SW 1271 (cell line): ENCODE results near the gene AGAP1.
"Not testable (repeated sequence)": the region's sequence is repeated elsewhere in the genome, so short reads cannot be mapped to it uniquely, and the experiment has no call there.

ENCODE experiments used
- DNase-seq, 2 experiments: peaks; one replicate each; lab custom pipeline; 2025; lab: John Stamatoyannopoulos, UW

Gene AGAP1

DNA sequence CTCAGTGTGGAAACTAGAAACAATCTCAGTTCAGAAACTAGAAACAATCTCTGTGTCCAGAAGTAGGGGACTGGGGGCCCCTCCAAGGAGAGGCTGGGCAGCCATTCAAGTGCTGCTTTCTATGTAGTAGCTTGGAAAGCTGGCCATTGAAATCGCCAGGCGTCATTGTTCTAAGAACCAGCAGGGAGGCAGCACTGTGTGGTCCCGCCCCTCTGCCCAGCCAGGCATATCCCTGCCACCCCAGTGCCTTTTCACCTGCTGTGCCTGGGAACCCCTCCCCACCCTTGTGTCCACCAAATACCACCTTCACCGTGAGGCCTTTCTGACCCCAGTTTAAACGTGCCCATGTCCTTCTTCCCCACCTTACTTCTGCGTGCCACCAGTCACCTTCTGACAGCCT lies 452.7 kb downstream of the AGAP1 start:
- no peak for DNase-seq

DNA sequence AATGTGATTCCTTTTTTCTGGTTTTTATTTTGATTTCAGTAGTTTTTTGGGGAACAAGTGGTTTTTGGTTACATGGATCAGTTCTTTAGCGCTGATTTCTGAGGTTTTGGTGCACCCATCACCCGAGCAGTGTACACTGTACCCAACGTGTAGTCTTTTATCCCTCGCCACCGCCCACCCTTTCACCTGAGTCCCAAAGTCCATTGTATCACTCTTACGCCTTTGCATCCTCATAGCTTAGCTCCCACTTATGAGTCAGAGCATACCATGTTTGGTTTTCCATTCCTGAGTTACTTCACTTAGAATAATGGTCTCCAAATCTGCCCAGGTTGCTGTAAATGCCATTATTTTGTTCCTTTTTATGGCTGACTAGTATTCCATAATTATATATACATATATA lies 453.2 kb downstream of the AGAP1 start:
- DNase-seq = not testable (repeated sequence)

GRCh38 chr2:235949567-235950472 lies 456.0 kb downstream of the AGAP1 start:
- no peak for DNase-seq

GRCh38 chr2:235950473-235950809 lies 456.6 kb downstream of the AGAP1 start:
- no peak for DNase-seq

DNA sequence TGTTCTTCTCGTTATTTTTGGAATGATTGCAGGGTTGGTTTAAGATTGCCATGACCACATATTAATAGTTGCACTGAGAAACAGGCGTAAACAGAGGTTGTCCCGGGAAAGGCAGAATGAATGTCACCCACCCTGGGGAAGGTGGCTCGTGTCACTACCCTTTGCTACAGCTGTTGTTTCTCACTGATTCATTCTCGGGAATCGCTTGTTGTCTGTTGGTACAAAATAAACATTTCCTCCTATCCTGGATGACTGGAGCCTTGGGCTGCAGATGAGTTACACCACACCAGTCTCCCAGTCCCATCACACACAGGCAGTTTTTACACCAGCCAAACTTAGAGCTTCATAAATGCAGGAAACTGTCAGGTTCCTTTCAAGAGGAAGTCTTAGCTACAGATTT lies 457.6 kb downstream of the AGAP1 start:
- DNase-seq = no peak

GRCh38 chr2:235951982-235952381 lies 458.1 kb downstream of the AGAP1 start:
- no peak for DNase-seq

- no peak for DNase-seq
Measured at GRCh38 chr2:235952714-235953113, 458.9 kb downstream of the AGAP1 start.

- DNase-seq = no peak
Measured at GRCh38 chr2:235954281-235954680, 460.4 kb downstream of the AGAP1 start.

GRCh38 chr2:235954888-235955480 lies 461.1 kb downstream of the AGAP1 start:
- no peak for DNase-seq

DNA sequence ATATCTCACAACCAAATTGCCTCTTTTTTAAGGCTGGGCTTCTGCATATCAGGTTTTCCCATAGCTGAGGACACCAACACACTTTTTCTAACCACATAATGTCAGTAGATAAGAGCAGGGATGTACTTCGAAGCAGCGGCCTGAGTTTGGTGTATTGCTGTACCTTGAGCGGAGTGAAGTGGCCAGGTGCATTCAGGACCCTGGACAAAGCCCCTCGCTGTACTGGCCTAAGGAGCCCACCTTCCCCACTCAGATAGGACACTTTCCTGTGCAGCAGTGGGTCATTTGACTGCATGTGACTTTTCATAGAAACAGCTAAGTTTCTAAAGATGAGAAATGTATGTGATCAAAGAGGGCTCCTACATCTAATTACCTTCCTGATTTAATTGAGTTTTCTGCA lies 461.8 kb downstream of the AGAP1 start:
- no peak for DNase-seq

DNA sequence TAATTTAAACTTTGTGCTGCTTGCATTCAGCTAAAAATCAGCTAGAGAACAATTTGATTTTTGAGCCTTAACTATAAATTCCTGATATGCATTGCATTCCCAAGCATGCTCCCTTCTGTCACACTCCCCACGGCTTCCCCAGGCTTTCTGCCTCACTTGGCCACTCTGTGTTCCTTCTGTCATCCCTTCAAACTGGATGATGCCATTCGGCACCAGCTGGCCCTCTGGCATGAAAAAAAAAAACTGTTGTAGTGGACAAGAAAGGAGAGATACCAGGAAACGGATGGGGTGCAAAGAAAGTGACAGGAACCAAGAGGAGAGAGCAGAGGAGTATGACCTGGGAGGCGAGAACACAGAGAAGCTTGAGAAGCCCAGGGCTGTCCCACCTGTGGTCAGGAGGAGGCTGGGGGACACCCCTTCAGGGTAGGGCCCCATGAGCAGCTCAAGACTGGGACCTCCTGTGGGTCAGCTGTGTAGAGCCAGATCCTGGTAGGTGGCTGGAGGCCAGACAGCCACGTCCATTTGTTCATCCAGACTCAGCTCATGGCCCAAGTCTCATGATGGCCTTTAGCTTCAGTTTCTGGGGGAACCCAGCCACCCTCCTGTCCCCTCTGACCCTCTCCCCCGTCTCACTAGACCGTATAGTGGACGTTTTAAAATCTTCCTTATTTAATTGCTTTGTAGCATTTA lies 462.6 kb downstream of the AGAP1 start:
- no peak for DNase-seq

- DNase-seq = no peak
Measured at GRCh38 chr2:235957251-235957650, 463.4 kb downstream of the AGAP1 start.

DNA sequence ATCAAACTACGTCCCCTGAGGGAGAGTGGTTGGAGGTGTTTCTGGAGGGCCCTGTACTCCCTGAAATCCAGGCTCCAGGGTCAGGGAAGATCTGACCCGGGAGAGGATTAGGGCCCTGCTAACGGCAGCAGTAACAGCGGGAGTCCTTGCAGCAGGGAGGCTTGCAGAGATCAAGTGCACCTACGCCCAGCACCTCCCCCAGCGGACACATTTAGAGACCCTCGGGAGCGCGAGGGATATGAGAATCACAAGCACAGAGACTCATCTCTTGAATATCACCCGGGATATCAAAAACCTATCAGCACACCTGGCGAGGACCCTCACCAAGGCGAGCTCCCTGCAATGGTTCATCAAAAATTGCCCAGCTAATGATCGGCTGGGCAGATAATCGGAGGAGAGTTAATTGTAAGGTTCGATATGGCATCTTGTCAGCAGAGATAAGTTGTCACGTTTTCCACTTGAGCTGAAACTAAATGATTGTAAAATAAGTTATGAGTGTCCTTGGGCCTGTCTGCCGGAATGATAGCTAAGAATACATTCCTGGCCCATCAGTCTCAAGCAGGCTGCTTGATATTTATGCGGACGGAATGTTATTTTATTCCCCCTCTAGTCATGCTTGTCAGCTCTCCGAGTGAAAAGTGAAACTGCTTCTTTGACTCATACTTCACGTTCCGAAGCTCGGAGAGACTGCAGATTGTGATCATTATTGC lies 464.5 kb downstream of the AGAP1 start:
- no peak for DNase-seq

DNA sequence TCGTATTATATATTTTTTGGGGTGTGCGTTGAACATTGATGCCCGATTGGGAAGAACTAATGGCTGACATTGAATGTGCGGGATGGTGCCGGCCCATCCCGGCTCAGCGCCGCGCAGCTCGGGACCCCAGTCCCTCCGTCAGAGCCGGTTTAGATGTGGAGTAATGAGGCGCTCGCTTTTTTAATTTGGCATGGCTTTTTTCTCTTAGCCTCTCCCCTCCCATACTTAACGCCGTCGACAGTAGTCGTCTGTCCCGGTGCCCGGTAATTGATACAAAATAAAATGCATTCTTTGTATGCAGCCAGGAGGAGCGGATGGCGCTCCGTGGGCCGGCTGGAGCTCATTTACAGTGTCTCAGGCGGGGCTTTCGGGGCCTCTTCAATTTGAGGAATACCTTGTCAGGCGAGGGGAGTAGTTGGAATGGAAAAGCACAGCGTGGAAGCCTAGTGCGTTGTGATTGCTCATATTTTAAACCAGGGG lies 465.1 kb downstream of the AGAP1 start:
- no peak for DNase-seq

GRCh38 chr2:235960011-235960715 lies 466.3 kb downstream of the AGAP1 start:
- no peak for DNase-seq

- no peak for DNase-seq
Measured at GRCh38 chr2:235960716-235961640, 467.1 kb downstream of the AGAP1 start.

GRCh38 chr2:235961711-235962110 lies 467.9 kb downstream of the AGAP1 start:
- DNase-seq = no peak

DNA sequence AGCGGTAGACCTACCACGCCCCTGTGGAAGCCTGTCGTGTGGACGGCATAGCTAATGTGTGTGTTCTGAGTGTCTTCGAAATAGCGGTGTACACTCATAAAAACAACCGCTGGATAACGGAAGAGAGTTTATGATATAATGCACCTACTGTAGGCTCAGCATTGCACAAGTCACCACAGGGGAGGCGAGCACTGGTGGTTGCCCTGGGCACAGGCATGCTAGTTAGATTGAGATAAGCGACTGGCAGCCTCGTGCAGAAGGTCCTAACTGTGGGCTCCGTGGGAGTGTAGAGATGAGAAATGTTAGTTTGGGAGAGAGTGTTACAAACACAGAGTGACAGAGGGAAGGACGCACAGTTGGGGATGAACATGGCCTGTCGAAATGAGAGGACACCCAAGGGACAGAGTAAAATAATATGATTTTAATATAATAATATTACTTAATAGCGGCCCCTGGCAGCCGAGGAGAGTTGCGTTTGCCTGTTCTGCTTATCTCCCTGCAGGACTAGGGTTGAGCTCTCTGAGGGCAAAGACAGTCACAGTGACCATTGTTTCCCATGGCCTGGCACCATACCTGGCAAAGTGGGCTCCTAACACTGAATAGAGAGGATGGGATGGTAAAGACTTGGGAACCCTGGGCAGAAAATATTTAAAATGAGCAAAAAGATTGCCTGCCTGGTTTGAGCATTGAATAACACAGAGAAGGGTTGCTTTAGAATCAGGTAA lies 470.2 kb downstream of the AGAP1 start:
- no peak for DNase-seq

DNA sequence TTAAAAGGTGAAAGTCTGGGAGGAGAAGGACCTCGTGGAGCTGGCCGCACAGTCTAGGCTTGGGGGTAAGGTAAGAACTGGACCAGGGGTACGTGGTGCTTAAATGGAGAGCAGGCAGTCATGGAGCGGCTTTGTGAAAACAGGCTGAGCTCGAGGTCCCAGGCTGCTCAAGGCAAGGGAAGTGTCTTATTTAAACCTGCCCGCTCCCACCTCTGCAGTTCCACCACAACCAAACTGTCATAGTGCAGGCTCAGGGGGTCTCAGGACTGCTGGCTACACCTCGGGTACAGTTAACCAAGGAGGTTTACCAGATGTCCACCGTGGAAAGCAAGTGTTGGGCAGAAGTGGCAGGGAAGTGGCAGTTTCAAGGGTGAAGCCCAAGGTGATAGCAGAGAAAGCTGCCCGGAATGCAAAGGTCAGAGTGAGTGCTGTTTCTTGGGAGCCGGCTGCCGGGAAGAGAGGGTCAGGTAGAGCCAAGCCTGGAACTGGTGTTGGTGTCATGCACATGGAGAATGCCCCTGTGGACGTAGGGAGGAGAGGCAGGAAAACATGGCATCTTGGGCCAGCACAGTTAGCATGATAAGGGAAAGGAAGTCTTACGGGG lies 471.0 kb downstream of the AGAP1 start:
- no peak for DNase-seq
